ENCODE measurements around the gene FAM222A.

The FAM222A gene

DNA sequence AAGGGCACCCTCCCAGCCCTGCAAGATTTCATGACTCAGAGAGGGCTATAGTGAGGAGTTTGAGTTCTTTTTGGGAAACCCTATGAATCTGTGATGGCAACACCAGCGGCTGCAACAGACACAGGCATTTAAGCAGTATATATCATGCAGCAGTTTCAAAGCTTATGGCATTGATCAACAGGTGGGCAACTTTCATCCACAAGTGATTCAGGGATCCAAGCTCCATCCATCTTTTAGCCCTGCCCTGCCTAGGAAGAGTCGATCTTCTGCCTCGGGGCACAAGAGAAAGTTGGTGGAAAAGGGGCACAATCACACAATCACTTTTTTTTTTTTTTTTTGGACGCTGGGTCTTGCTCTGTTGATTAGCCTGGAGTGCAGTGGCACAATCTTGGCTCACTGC is 8.3 kb upstream of the FAM222A start:
- Histone ChIP-seq H3K23ac (ENCODE audit: low read depth, low read length, poor library complexity) (no peak overlapping the region), H2AFZ (ENCODE audit: low read length) (no peak overlapping the region), H3K9me3 (replicated peaks in 1 of 2; ENCODE audit: control insufficient read depth in 2 of 2, insufficient read depth in 1 of 2, low read depth in 1 of 2, low read length in 2 of 2) (no peaks in the 10 kb centered on the region), H3K79me1 (ENCODE audit: low read depth, low read length) (no peaks in the 10 kb centered on the region), H3K36me3 (replicated peaks in 1 of 2; ENCODE audit: control insufficient read depth in 2 of 2, insufficient read depth in 2 of 2, low read length in 2 of 2) (no peaks in the 10 kb centered on the region), H4K91ac (ENCODE audit: low read depth, low read length, poor library complexity) (no peak overlapping the region), H2BK15ac (ENCODE audit: low read length) (no peak overlapping the region), H3K4me1 (ENCODE audit: control insufficient read depth in 2 of 2, insufficient read depth in 1 of 2, low read depth in 1 of 2, low read length in 2 of 2) (peaks cover 0 to 17% of the 10 kb centered on the region in 2 donors), H3K27me3 (ENCODE audit: control insufficient read depth in 3 of 3, insufficient read depth in 3 of 3, low read depth in 1 of 3, low read length in 3 of 3) (peaks cover 0 to 32% (median 0%) of the 10 kb centered on the region in 3 experiments), H4K8ac (ENCODE audit: low read depth, low read length) (no peak overlapping the region), H3K4me2 (ENCODE audit: insufficient read depth, low read length, poor library complexity, severe bottlenecking) (no peak overlapping the region), H3K27ac (replicated peaks; ENCODE audit: low read length) (no peak overlapping the region), H2BK5ac (ENCODE audit: low read length) (no peak overlapping the region), H3K9ac (ENCODE audit: low read depth, low read length, poor library complexity) (no peak overlapping the region), H3K18ac (ENCODE audit: low read length) (no peak overlapping the region), H3K4me3 (ENCODE audit: low read length in 2 of 2) (no peak overlapping the region), H2AK5ac (ENCODE audit: low read depth, low read length) (no peak overlapping the region), H2BK12ac (ENCODE audit: low read length) (no peak overlapping the region), H2BK120ac (ENCODE audit: low read depth, low read length) (no peak overlapping the region), H3K14ac (ENCODE audit: low read length) (no peak overlapping the region), H3K4ac (ENCODE audit: low read length) (no peak overlapping the region)
- DNase-seq (ENCODE audit: low spot score): no peak
- WGBS, 2 donors (ENCODE audit: extremely low coverage in 2 of 2, insufficient read length in 2 of 2, insufficient replicate concordance in 1 of 2): no CpG with 5 or more reads among the region's 4 CpGs

DNA sequence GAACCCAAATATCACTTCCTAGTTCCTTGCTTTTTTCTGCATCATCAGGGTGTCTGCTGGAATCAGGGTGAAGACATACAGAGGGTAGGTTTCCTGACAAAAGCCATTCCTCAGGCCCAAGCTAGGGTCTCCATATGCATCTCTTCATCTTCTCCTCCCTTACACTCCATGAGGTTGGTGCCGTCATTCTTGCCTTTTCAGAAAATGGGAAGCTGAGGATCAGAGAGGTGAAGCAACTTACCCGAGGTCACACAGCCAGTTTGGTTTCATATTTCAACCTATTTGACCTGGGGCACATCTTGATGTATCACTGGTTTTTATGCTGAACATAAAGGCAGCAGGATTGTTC is 7.3 kb upstream of the FAM222A start:
- no CpG with 5 or more reads among the region's 2 CpGs for WGBS, 2 donors (ENCODE audit: extremely low coverage in 2 of 2, insufficient read length in 2 of 2, insufficient replicate concordance in 1 of 2)
- H4K91ac ChIP-seq (ENCODE audit: low read depth, low read length, poor library complexity): no peak overlapping the region
- no peak overlapping the region for H2BK15ac ChIP-seq (ENCODE audit: low read length)
- H3K36me3 ChIP-seq (replicated peaks in 1 of 2; ENCODE audit: control insufficient read depth in 2 of 2, insufficient read depth in 2 of 2, low read length in 2 of 2): no peaks in the 10 kb centered on the region
- H3K4me3 ChIP-seq (ENCODE audit: low read length in 2 of 2): no peak overlapping the region
- no peak overlapping the region for H3K4ac ChIP-seq (ENCODE audit: low read length)
- no peaks in the 10 kb centered on the region for H3K9me3 ChIP-seq (replicated peaks in 1 of 2; ENCODE audit: control insufficient read depth in 2 of 2, insufficient read depth in 1 of 2, low read depth in 1 of 2, low read length in 2 of 2)
- no peak overlapping the region for H3K4me2 ChIP-seq (ENCODE audit: insufficient read depth, low read length, poor library complexity, severe bottlenecking)
- H3K14ac ChIP-seq (ENCODE audit: low read length): no peak overlapping the region
- H2AK5ac ChIP-seq (ENCODE audit: low read depth, low read length): no peak overlapping the region
- peaks cover 0 to 19% of the 10 kb centered on the region in 2 donors for H3K4me1 ChIP-seq (ENCODE audit: control insufficient read depth in 2 of 2, insufficient read depth in 1 of 2, low read depth in 1 of 2, low read length in 2 of 2)
- H2BK5ac ChIP-seq (ENCODE audit: low read length): no peak overlapping the region
- H3K9ac ChIP-seq (ENCODE audit: low read depth, low read length, poor library complexity): no peak overlapping the region
- no peak overlapping the region for H3K23ac ChIP-seq (ENCODE audit: low read depth, low read length, poor library complexity)
- no peak overlapping the region for H2BK120ac ChIP-seq (ENCODE audit: low read depth, low read length)
- no peak overlapping the region for H4K8ac ChIP-seq (ENCODE audit: low read depth, low read length)
- H3K79me1 ChIP-seq (ENCODE audit: low read depth, low read length): no peaks in the 10 kb centered on the region
- no peak for DNase-seq (ENCODE audit: low spot score)
- H2BK12ac ChIP-seq (ENCODE audit: low read length): no peak overlapping the region
- H3K27ac ChIP-seq (replicated peaks; ENCODE audit: low read length): no peak overlapping the region
- no peak overlapping the region for H2AFZ ChIP-seq (ENCODE audit: low read length)
- no peak overlapping the region for H3K18ac ChIP-seq (ENCODE audit: low read length)
- peaks cover 0 to 33% (median under 1%) of the 10 kb centered on the region in 3 experiments for H3K27me3 ChIP-seq (ENCODE audit: control insufficient read depth in 3 of 3, insufficient read depth in 3 of 3, low read depth in 1 of 3, low read length in 3 of 3)

DNA sequence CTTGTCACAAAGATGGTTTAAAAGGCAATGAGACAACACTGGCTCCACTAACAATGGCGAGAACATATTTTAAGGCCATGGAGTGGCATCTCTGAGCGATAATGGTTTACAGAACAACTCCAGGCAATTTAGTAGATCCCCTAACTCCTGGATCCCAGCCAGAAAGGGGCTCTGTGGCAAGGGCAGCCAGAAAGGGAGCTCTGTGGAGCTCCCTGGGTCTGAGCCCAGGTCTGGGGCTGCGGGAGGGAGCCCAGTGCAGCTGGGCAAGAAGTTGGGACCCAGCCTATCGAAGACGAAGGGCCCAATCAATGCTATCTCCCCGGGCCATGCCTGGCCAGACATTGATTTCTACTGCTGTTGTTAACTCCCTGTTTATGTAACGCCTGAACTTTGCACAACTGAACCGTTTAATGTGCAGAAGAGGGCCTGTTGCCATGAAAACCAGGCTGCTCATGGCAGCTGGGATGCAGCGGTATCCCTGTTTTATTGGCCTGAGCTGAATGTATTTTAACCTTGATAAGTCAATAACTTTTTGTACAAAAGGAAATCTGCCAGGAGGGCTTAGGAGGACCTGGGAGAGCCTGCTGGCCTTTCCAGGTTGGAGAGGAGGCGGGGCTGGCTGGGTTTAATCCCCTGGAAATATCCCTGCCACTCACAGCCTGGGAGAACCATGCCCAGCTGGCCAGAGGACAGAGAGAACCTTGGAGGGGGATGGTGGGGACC is 6.7 kb upstream of the FAM222A start:
- no peak overlapping the region for H2BK15ac ChIP-seq (ENCODE audit: low read length)
- peak overlapping the region; percentile 26 for H3K27ac ChIP-seq (replicated peaks; ENCODE audit: low read length)
- H3K14ac ChIP-seq (ENCODE audit: low read length): no peak overlapping the region
- H4K8ac ChIP-seq (ENCODE audit: low read depth, low read length): no peak overlapping the region
- H3K23ac ChIP-seq (ENCODE audit: low read depth, low read length, poor library complexity): no peak overlapping the region
- no CpG with 5 or more reads among the region's 10 CpGs for WGBS, 2 donors (ENCODE audit: extremely low coverage in 2 of 2, insufficient read length in 2 of 2, insufficient replicate concordance in 1 of 2)
- no peak overlapping the region for H2BK12ac ChIP-seq (ENCODE audit: low read length)
- H3K4me3 ChIP-seq (ENCODE audit: low read length in 2 of 2): no peak overlapping the region
- H2BK120ac ChIP-seq (ENCODE audit: low read depth, low read length): no peak overlapping the region
- no peak overlapping the region for H2AFZ ChIP-seq (ENCODE audit: low read length)
- peaks cover 0 to 19% of the 10 kb centered on the region in 2 donors for H3K4me1 ChIP-seq (ENCODE audit: control insufficient read depth in 2 of 2, insufficient read depth in 1 of 2, low read depth in 1 of 2, low read length in 2 of 2)
- H2BK5ac ChIP-seq (ENCODE audit: low read length): no peak overlapping the region
- no peaks in the 10 kb centered on the region for H3K9me3 ChIP-seq (replicated peaks in 1 of 2; ENCODE audit: control insufficient read depth in 2 of 2, insufficient read depth in 1 of 2, low read depth in 1 of 2, low read length in 2 of 2)
- no peak overlapping the region for H3K4ac ChIP-seq (ENCODE audit: low read length)
- no peaks in the 10 kb centered on the region for H3K79me1 ChIP-seq (ENCODE audit: low read depth, low read length)
- H3K36me3 ChIP-seq (replicated peaks in 1 of 2; ENCODE audit: control insufficient read depth in 2 of 2, insufficient read depth in 2 of 2, low read length in 2 of 2): no peaks in the 10 kb centered on the region
- H2AK5ac ChIP-seq (ENCODE audit: low read depth, low read length): peak overlapping the region; percentile 51
- no peak overlapping the region for H4K91ac ChIP-seq (ENCODE audit: low read depth, low read length, poor library complexity)
- DNase-seq (ENCODE audit: low spot score): no peak
- no peak overlapping the region for H3K9ac ChIP-seq (ENCODE audit: low read depth, low read length, poor library complexity)
- peak overlapping the region; percentile 73 for H3K18ac ChIP-seq (ENCODE audit: low read length)
- H3K4me2 ChIP-seq (ENCODE audit: insufficient read depth, low read length, poor library complexity, severe bottlenecking): no peak overlapping the region
- peaks cover 0 to 33% (median 6%) of the 10 kb centered on the region in 3 experiments for H3K27me3 ChIP-seq (ENCODE audit: control insufficient read depth in 3 of 3, insufficient read depth in 3 of 3, low read depth in 1 of 3, low read length in 3 of 3)

GRCh38 chr12:109707470-109707821 is 6.2 kb upstream of the FAM222A start:
- Histone ChIP-seq H3K9ac (ENCODE audit: low read depth, low read length, poor library complexity) (no peak overlapping the region), H2AFZ (ENCODE audit: low read length) (no peak overlapping the region), H3K14ac (ENCODE audit: low read length) (no peak overlapping the region), H3K9me3 (replicated peaks in 1 of 2; ENCODE audit: control insufficient read depth in 2 of 2, insufficient read depth in 1 of 2, low read depth in 1 of 2, low read length in 2 of 2) (no peaks in the 10 kb centered on the region), H3K27ac (replicated peaks; ENCODE audit: low read length) (no peak overlapping the region), H2BK120ac (ENCODE audit: low read depth, low read length) (no peak overlapping the region), H2BK15ac (ENCODE audit: low read length) (no peak overlapping the region), H2BK5ac (ENCODE audit: low read length) (no peak overlapping the region), H2BK12ac (ENCODE audit: low read length) (no peak overlapping the region), H2AK5ac (ENCODE audit: low read depth, low read length) (no peak overlapping the region), H3K4me2 (ENCODE audit: insufficient read depth, low read length, poor library complexity, severe bottlenecking) (no peak overlapping the region), H3K79me1 (ENCODE audit: low read depth, low read length) (no peaks in the 10 kb centered on the region), H3K4ac (ENCODE audit: low read length) (no peak overlapping the region), H3K4me1 (ENCODE audit: control insufficient read depth in 2 of 2, insufficient read depth in 1 of 2, low read depth in 1 of 2, low read length in 2 of 2) (peaks cover 0 to 19% of the 10 kb centered on the region in 2 donors), H3K18ac (ENCODE audit: low read length) (no peak overlapping the region), H3K27me3 (ENCODE audit: control insufficient read depth in 3 of 3, insufficient read depth in 3 of 3, low read depth in 1 of 3, low read length in 3 of 3) (peaks cover 0 to 35% (median 11%) of the 10 kb centered on the region in 3 experiments), H3K36me3 (replicated peaks in 1 of 2; ENCODE audit: control insufficient read depth in 2 of 2, insufficient read depth in 2 of 2, low read length in 2 of 2) (no peaks in the 10 kb centered on the region), H4K8ac (ENCODE audit: low read depth, low read length) (no peak overlapping the region), H3K4me3 (ENCODE audit: low read length in 2 of 2) (no peak overlapping the region), H4K91ac (ENCODE audit: low read depth, low read length, poor library complexity) (no peak overlapping the region), H3K23ac (ENCODE audit: low read depth, low read length, poor library complexity) (no peak overlapping the region)
- no peak for DNase-seq (ENCODE audit: low spot score)
- WGBS, 2 donors (ENCODE audit: extremely low coverage in 2 of 2, insufficient read length in 2 of 2, insufficient replicate concordance in 1 of 2): no CpG with 5 or more reads among the region's 4 CpGs
